ENCODE measurements around the gene RTN4RL1.
"Not testable (repeated sequence)": the region's sequence is repeated elsewhere in the genome, so short reads cannot be mapped to it uniquely, and the experiment has no call there.

The RTN4RL1 gene

DNA sequence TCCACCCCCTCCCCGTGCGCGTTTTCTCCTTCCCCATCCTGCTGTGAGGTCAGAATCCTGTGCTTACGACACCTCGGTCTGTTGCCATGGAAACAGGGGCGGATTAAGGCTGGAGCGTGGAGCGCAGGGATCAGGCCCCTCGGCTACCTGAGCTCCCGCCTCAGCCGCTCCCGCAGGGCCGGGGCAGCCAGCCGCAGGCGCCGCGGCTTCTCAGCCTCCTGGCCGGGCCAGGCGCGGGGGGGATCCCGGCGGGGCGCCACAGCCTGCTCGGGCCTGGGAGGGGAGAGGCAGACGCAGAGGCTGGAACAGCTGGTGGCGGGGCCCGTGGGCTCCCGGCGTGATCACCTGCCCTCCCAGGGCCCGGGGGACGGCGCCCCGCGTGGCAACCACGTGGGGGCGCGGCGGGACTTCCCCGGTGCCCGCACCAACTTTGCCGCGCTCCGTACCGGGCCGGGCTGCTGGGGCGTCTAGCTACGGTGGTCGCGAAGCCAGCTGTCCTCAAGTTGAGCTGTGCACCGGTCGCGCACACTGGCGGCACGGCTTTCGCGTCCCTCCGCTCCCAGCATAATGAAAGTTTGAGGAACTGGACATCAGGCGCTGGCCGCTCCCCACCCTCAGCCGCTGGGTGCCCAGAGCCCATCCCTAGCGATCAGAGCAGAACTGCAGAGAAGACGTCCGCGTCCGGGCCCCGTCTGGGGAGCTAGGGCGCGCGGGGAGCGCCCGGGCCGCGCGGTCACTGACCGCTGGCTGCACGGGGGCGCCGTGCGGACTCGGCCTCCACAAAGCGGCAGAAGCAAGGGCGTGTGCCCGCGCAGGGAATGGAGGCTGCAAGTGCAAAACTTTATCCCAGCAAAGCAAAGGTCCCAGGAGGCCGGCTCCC is 1.2 kb downstream of the RTN4RL1 start:
- DNase-seq (ENCODE audit: low spot score): no peak

DNA sequence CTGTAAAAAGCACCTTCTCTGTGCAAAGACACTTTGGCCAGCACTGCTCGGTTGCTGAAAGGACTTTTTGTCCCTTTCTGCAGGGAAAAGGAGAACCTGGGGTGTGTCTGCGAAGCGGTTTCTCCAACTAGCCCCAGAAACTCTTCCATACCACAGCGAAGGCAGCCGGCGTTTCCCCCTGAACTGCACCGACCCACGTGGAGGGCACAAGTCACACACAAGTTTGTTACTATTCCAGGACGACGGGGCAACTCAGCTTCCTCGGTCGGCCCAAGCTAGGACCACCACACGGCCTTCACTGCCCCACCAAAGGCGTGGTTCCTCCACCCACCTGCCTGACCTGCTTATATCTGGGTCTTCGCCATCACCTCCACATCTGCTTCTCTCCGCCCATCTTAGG is 1.9 kb downstream of the RTN4RL1 start:
- no peak for DNase-seq (ENCODE audit: low spot score)

DNA sequence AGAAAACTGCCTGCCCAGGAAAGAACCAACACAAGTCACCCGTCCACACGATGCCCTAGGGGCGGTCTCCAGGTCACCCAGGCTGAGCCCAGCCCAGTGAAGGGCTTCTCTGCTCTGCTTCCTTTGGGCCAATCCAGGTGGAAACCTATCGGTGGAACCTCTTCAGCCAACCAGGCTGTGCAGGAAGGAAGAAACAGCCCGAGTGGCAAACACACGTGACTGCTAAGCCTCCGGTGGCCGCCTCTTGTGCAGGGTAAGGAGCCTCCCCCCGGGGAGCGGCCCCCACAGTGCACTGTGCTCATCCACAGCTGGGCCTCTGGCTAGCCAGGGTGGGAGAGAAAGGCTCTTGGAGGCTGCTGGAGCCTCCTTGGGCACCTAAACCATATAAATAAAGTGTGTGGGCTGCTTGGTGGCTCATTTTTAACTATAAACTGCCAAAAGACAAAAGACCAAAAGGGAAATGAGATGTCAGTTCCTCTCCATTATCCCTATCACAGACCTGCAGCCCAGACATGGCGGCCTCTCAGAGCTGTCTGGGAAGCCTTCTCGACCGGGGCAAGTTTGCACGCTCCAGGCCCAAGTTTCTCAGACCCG is 2.4 kb downstream of the RTN4RL1 start:
- no peak for DNase-seq (ENCODE audit: low spot score)

DNA sequence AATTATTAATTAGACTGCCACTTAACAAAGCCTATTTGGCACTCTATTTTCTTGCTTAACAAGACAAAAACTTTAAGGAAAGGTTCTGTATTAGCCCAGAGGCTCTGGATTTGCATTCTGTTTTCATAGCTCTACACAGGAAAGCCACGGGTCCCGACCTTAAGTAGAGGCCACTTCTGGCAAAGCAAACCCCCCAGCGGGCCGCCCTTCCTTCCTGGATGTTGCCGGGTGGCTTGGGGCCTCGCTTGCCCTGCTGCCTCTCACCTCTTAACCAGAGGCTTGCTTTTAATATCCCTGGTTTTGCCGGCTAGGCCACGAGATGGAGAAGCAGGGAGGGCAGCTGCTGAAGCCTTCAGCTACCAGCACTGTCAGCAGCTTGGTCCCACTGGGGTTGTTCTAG is 4.4 kb downstream of the RTN4RL1 start:
- DNase-seq (ENCODE audit: low spot score): no peak

DNA sequence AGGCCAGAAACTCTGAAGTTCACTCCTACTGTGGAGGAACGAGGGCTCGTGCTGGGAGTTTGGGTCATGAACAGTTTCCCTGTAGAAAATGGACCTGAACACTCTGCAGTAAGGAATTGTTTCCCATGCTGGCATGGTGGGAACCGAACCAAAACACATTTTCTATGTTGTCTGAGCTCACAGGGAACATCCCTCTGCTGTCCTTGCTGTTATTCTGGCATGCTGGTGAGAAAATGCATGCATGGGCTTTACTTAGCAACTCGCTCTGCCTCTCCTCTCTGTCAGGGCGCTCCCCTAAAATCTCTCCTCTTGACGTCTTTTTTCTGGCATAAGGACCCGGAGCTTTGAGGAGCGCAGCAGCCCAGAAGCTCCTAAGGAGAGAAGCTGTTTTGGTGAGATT is 5.4 kb downstream of the RTN4RL1 start:
- DNase-seq (ENCODE audit: low spot score): no peak

DNA sequence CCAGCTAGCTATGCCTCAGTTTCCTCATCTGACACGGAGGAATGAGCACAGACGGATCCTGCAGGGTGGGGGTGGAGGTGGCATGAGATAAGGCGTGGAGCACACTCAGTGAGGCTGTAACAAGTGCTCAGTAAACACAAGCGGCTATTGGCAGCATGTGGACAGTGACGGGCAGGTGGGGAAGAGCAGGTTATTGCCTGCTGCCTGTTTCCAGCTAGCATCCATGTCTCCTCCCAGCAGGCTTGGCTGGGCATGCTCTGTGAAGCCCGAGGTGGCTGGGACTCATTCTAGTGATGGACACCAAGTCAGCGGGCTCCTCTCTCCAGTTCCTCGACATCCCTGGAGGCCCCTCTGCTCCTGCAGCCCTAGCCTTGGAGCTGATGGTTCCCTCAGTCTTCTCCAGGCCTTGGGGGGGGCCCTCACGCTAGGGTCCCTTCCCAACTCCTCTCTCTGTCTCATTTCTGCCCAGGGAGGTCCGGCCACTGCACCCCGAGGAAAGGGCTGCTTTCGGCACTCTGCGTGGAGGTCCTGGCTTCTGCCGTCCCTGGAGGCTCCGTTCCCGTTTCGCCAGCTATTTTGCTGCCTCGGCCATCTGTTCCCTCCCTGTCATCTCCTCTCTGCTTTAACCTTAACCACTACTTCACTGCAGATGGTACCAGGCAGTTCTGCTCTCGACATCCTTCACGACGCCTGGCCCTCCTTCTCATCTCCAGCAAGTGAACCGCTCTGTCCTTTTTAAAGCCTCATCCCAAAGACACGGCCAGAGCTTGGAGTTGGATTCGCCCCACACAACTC is 6.2 kb downstream of the RTN4RL1 start:
- DNase-seq (ENCODE audit: low spot score): no peak

DNA sequence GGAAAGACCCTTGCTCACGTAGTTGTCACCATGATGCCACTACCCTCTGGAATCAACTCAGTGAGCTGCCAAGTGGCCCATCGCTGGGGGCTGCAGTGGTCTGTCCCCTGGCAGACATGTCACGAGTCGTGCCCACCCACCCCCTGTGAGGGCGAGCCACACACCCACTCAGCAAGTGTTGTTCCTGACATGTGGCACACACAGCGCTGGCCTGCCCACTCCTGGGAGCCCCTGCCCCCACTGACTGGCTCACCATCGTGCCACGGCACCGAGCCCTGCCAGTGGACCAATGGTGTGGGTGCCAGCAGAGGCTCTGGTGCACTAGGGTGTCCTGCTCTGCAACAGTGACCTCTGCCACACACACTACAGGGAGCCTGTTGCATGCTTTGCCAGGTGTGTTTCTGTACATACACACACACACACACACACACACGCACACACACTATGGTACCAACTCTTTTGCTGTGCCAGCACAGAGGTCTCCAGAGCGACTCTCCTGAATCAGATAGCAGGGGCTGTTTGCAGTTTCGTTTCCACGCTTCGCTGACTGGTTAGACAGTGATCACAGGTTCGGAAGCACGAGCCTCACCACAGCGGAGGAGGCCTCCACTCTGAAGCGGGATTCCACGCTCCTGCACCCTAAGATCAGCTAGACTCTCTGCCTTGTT is 7.7 kb downstream of the RTN4RL1 start:
- DNase-seq (ENCODE audit: low spot score): no peak

DNA sequence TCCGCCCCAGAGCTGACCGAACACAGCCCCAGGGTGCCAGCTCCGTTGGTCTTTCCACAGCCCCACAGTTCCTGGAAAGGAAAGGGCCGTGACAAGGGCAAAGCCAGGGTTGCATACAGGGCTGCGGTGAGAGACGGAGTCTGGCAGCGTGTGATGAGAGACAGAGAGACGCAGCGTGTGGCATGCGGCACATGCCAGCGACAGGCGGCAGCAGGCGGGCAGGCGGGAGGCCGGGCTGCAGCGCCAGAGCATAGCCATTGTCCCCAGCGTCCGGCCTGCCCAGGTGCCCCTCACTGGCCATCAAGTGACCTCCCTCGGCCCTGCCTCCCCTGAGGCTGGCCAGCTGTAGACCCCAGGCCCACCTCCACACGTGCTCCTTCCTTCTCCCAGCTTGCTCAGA is 8.6 kb downstream of the RTN4RL1 start:
- no peak for DNase-seq (ENCODE audit: low spot score)

DNA sequence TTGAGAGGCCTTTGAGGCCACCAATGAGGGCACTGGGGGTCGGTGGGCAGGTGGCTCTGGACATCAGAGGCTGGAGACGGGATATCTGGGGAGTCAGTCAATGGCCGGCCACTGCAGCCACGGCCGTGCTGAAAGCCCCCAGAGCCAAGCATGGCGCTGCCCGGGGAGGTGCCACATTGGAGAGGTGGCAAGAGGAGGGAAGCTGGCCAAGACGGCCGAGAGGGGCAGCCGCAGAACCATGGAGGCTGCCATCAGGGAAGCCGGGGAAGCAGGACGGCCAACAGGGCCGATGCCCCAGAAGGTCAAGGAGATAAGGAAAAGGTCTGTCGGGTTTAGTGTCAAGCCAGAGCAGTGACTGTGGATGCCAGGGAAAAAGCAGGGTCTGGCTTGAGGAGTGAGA is 9.8 kb downstream of the RTN4RL1 start:
- no peak for DNase-seq (ENCODE audit: low spot score)

DNA sequence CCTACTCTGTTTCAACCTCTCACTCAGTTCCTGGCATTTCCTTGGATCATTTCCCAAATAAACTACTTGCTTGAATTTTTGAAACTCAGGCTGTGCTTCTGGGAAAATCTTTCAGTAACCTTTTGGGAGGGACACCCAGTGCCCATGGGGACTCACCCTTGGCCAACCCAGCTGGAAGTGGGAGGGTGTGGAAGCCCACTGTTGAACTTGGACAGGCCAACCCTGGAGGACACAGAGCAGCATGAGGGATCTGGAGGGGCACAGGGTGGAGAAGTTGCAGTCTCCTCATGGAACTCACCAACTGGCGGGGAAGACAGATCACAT is 11.2 kb downstream of the RTN4RL1 start:
- no peak for DNase-seq (ENCODE audit: low spot score)

DNA sequence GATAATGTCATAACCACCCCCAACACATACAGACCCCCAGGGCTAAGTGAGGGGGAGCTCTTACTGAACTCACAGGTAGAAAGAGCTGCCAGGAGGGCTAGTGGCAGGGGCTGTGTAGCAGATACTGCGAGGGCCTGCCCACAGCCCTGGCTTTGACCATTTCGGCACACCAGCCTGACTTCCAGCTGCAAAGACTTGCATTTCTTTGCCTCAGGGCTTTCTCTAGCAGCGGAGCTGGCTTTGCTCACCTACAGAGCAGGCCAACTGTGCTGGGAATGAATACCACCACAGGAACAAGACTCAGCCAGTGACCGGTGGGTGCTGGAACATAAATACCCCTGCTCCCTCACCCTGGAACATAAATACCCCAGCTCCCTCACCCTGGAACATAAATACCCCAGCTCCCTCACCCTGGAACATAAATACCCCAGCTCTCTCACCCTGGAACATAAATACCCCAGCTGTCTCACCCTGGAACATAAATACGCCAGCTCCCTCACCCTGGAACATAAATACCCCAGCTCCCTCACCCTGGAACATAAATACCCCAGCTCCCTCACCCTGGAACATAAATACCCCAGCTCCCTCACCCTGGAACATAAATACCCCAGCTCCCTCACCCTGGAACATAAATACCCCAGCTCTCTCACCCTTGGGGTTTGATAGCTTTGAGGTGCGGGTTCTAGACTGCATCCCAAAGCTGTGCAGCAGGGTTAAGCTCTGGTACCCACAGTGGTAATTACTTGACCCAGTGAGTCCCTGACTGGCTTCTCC is 11.7 kb downstream of the RTN4RL1 start:
- not testable (repeated sequence) for DNase-seq (ENCODE audit: low spot score)

DNA sequence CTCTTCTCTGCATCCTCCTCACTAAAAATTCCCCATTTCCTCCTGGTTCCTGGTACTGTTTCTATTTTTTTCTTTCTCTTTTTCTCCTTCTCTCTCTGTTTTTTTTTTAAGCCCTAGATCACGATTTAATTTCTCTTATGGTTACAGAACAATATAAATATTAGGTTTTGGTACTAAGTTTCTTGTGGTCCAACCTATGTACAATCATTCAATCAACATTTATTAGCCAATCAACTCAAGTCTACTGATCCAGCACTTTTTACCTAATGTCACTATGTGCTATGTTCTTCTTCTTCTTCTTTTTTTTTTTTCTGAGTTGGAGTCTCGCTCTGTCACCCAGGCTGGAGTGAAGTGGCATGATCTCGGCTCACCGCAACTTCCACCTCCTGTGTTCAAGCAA is 12.6 kb downstream of the RTN4RL1 start:
- no peak for DNase-seq (ENCODE audit: low spot score)

DNA sequence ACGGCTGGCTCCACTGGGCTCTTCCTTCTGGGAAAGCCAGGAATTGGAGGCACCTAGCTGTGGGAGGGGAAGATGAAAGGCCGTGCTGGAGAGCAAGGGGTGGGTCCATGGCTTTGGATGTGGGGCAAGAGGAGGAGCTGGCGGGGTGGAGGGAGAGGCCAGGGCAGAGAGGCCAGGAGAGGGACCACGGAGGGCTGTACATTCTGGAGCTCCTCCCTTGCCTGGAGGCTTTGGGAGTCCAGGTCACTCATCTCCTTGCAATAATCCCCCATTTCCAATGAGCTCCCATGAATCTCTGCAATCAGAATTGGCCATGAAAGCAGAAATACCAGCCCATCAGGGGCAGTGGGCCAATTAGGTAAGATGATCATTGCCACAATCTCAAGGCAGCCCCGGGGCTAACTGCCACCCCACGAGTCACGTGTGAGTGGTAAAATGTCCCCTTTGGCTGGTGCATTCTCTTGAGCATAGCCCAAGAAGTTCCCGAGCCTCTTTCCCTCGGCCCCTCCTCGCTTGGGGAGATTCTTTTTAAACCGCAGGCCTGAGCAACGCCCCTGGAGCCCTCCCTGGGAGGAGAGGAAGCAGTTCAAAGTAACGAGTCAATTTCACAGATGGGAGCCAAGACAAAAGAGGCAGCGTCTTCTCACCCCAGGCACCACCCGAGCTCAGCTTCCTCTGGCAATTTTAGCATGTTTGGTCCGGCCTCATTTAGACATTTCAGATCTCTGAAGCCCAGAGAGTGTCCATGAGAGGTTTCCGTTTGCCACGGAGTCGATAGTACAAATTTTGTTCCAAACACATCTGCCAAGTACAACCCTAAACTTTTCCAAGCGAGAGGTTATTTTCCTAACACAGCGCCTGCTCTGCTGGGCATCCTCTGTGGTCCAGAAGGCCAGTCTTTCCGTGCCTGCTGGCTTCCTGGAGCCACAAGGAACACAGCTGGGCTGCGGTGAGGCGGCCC is 13.4 kb downstream of the RTN4RL1 start:
- DNase-seq (ENCODE audit: low spot score): no peak

DNA sequence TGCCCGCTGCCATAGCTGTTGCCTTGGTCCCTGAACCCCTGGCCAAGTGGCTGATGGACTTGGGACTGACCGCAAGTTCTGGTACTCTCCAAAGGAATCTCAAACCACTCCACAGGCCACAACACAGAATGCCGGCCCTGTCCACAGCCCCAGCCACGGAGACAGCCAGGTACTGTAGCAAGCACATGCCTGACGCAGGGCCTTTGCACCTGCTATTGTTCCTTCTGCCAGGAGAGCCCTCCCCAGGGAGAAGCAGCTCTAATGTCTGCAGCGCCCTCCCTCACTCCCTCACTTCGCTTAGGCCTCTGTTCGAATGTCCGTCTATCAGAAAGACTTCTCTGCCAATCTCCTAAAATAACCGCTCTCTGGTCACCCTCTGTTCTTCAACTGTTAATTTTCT is 15.4 kb downstream of the RTN4RL1 start:
- no peak for DNase-seq (ENCODE audit: low spot score)

DNA sequence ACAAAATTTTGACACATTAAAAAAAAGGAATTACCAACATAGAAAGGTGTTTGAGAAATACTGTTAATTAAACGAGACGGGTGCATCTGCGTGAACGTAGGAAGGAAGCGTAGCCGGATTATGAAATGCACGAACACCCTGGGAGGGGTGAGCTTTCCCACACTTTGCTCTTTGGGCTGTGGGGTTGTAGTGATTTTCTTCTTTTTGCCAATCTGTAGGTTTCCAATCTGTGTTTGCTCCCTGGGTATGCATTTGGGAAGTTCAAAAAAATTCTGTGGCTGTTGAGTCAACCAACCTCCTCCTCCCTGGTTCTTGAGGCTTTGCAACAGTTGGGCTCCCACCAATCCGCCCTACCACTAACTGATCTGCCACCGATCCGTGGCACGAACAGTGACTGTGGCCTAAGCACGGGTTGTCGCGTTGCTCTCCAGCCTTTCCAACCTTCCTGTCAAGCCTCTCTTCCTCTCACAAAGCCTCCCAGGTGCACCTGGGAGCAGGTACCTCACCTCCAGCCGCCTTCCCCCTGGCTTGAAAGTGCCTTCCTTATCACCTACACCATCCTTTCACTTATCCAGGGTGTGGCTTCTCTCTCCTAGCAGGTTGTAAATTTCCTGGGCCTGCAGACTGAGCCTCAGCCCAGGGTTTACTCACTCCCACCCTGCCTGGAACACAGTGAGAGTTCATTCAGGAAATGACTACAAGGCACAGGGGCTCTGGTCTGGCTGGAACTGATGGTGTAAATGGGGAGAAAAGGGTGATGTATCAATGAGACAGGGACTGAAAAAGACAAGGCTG is 16.6 kb downstream of the RTN4RL1 start:
- no peak for DNase-seq (ENCODE audit: low spot score)

DNA sequence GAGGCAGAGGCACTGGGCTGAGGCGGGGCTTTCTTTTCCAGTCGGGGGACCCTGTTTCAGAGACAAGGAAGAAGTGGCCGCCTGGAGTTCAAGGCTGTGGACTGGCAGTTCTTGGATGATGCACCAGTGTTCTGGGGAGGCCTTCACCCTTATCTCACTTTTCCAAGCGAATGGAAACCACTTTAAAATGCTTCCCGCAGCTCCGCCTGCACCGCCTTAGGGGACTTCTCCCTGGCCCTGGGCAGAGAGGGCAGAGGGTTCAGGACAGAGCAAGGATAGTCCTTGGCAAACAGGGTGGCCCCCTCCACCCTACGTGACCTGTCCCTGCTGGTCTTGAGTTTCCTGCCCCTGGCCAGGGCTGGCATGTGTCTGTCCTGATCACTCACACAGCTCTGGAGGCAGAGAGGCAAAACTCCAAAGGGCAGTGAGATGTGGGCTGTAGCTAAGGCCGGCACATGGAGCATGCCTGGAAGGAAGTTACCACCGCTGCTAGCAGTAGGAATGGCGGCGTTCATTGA is 20.6 kb downstream of the RTN4RL1 start:
- DNase-seq (ENCODE audit: low spot score): no peak

DNA sequence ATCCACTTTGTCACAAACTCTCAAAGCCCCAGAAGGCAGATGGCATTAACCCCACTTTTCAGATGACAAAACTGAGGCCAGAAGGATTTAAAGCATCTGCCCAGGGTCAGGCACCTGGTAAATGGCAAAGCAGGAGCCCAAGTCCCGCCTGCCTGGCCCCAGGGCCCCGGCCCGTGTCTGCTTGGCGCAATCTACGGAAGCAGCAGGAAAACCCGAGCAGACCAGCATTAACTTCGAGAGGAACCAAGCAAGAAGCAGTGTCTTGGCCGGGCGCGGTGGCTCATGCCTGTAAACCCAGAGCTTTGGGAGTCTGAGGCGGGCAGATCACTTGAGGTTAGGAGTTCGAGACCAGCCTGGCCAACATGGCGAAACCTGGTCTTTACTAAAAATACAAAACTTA is 21.6 kb downstream of the RTN4RL1 start:
- no peak for DNase-seq (ENCODE audit: low spot score)

DNA sequence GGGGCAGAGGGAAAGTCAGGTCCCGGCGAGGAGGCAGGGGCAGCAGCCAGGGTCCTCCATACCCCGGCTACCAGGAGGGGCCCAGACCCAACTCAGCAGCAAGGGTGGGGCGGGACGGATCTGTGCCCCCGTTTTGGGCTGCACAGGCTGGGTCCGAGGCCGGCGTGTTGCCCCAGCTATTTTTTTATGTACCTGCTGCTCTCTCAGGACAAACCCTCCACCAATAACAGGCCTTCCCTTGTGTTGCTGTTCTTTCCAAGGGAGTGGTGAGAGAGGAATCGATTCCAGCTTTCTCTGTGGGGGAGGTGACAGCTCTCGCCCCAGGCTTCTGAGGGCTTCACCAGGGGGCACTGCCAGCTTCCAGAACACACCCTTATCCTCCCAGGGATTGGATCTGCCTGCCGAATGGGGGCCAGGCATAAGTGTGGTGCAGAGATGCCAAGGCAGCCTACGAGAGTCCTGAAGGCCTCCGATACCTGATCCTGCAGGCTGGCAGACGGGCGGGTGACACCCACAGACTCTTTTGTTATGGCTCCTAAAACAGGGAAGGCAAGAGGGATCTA is 22.3 kb downstream of the RTN4RL1 start:
- no peak for DNase-seq (ENCODE audit: low spot score)

DNA sequence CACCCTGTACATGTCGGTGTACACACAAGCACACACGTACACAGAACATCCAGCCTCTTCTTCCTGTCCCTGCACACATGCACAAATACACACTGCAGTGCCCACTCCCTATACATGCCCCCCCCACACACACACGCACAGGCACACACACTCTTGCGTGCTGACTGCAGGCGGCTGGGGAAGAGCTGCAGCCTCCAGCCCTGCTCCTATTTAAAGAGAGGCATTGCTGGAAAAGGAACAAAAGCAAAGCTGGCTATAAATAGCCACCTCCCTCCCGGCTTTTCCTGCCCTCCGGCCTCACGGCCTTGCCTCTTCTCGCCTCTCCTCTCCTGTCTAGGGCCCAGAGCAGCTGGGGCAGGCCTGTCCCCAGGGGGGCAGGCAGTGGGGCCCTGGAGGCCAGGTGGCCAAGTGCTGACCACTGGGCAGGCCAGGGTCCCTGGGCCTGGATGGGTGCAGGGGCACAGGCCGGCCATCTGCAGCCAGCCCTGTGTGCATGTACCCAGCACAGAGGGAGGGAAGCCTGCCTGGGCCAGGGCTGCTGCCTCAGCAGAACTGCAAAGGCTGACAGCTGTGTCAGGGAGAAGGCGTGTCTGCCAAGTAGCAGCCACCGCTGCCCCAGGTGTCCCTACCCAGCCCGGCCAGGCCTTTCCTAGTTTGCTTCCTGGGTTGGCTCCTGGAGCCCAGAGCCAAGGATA is 25.4 kb downstream of the RTN4RL1 start:
- no peak for DNase-seq (ENCODE audit: low spot score)
